NB4 (cell line): ENCODE measurements around the gene TLR5.
A peak's percentile ranks its signal among the peaks of the same experiment; 100 is the strongest.

Experiments
- DNase-seq: peaks from one replicate; pipeline ENCODE4 v3.0.0; 2010; ENCODE audit warnings: low read depth
- H3K4me3 ChIP-seq: one replicate; pipeline ENCODE4 v1.5.1; 2011; ENCODE audit warnings: mild to moderate bottlenecking, low read depth, low read length, moderate library complexity
- CTCF ChIP-seq: IDR thresholded peaks from one replicate; pipeline ENCODE4 v1.5.1; 2012; ENCODE audit warnings: low read depth, low read length
- MAX ChIP-seq: IDR thresholded peaks from 2 replicates; pipeline ENCODE4 v1.6.1; 2011; ENCODE audit warnings: low read depth, low read length
- MYC ChIP-seq: IDR thresholded peaks from 2 replicates; pipeline ENCODE4 v1.6.1; 2011; ENCODE audit warnings: low read depth, low read length
- POLR2A ChIP-seq: IDR thresholded peaks from 2 replicates; pipeline ENCODE4 v1.6.1; 2011; ENCODE audit warnings: mild to moderate bottlenecking; ENCODE audit not compliant: insufficient read length; ENCODE audit errors: extremely low read depth

The TLR5 gene

GRCh38 chr1:223140611-223141405 is 2.2 kb downstream of the TLR5 start:
- H3K4me3 ChIP-seq = no peak overlapping the region
- no peak for TF ChIP-seq MYC
- no peak for TF ChIP-seq MAX
- TF ChIP-seq CTCF = no peak
- TF ChIP-seq POLR2A = no peak
- no peak for DNase-seq

GRCh38 chr1:223137455-223138085 is 5.5 kb downstream of the TLR5 start:
- TF ChIP-seq CTCF = no peak
- no peak for TF ChIP-seq MAX
- no peak for TF ChIP-seq POLR2A
- no peak for TF ChIP-seq MYC
- peak; percentile 67 for DNase-seq

GRCh38 chr1:223136086-223136485 is 7.0 kb downstream of the TLR5 start:
- TF ChIP-seq CTCF (no peak), POLR2A (no peak), MYC (no peak), MAX (no peak)
- peak; percentile 37 for DNase-seq
- no peak overlapping the region for H3K4me3 ChIP-seq

More at GRCh38 chr1:223137455-223138085, 5.5 kb downstream of the TLR5 start:
- H3K4me3 ChIP-seq = no peak overlapping the region

GRCh38 chr1:223135176-223135942 is 7.7 kb downstream of the TLR5 start:
- H3K4me3 ChIP-seq = no peak overlapping the region
- DNase-seq = no peak
- no peak for TF ChIP-seq MYC
- no peak for TF ChIP-seq MAX
- TF ChIP-seq CTCF = no peak
- no peak for TF ChIP-seq POLR2A

GRCh38 chr1:223133824-223134435 is 9.1 kb downstream of the TLR5 start:
- H3K4me3 ChIP-seq = no peak overlapping the region
- TF ChIP-seq MYC = no peak
- peak; percentile 79 for TF ChIP-seq CTCF
- DNase-seq = peak; percentile 84
